IPS DF 19.7 (cell line): ENCODE measurements around the gene S100A1.

Experiments
- DNase-seq: peaks from one replicate; pipeline ENCODE4 v3.0.0-alpha.2; 2013; ENCODE audit warnings: low read depth, low spot score

Gene S100A1

GRCh38 chr1:153610811-153611301, 17.4 kb upstream of the S100A1 start:
- no peak for DNase-seq

GRCh38 chr1:153611356-153611755, 16.9 kb upstream of the S100A1 start:
- no peak for DNase-seq

- DNase-seq, result no peak
Measured at GRCh38 chr1:153612111-153612754, 16.0 kb upstream of the S100A1 start.

DNA sequence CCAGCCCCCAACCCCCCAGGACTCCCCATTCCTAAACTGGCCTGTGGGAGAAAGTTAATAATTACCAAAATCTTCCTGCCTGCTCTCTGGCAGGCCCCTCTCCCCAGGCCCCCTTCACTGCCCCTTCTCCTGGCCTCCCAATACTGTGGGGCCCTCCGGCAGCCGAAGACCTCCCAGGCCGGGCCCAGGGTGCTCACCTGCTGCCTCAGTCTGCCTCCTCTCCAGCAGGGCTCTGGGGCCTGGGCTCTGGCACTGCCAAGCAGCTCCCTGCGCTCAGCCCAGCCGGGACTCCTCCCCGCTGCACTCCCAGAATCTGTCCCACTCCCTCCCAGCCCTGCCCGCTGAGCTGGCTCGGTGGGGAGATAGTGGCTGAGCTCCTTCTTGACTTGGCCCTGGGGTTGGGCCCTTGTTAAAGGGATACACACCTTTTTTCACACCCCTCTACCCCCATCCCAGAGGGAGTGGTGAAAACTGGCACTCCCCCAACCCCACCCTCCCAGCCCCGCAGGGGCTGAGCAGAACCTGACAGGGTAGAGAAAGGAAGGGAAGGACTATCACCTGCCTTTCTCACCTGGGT, 15.4 kb upstream of the S100A1 start, which contains the start of gene S100A16:
Gene S100A16 (minus strand): TSS at position 383 of the 577 bp plus-strand sequence. CDS start 4,986 bp downstream, outside the sequence.
- no peak for DNase-seq

GRCh38 chr1:153613406-153613805, 14.8 kb upstream of the S100A1 start:
- DNase-seq, result no peak

GRCh38 chr1:153614189-153614900, 13.9 kb upstream of the S100A1 start:
- DNase-seq, result no peak

DNA sequence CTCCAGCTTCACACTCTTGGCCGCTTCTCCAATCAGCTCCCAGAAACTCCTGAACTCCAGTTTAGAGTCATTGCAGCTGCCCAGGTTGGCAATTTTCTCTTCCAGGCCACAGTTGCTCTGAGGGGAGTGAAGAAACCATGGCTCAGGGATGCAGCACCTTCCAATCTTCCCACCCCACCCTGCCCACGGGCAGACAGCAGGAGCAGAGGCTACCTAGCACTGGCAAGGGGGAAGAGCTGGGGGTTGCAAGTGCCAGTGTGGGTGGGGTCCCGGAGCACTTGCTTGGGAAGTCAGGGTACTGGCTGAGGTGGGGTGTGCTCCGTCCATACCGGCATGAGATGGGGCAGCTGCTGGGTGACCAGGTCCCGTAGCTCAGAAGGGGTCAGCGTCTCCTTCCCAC, 13.3 kb upstream of the S100A1 start:
- no peak for DNase-seq

DNA sequence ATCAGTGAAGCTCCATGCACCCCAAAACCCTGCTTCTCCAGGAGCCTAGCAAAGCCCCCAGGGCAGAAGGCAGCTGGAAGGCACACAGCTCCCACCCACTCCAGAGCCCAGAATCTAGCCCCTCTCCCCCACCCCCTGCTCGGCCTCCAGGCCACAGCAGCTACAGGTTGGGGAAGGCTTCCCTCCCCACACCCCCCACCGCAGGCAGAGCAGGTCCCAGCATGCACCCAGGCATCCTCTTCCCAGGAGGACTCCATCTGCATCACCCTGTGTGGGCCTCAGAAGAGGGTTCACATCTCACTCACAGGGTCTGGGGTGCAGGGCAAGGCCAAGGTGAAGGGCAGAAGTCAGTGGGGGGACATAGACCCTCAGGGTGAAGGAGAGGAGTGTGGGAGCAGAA, 12.8 kb upstream of the S100A1 start:
- no peak for DNase-seq

GRCh38 chr1:153616144-153616916, 11.9 kb upstream of the S100A1 start, which contains the start of gene S100A14:
Gene S100A14, minus strand, starts transcription at chr1:153616325. Its CDS starts 467 bp downstream, at chr1:153615858.
- DNase-seq, result no peak

- no peak for DNase-seq
Measured at GRCh38 chr1:153616917-153617311, 11.3 kb upstream of the S100A1 start.

- no peak for DNase-seq
Measured at GRCh38 chr1:153617663-153618062, 10.6 kb upstream of the S100A1 start.

DNA sequence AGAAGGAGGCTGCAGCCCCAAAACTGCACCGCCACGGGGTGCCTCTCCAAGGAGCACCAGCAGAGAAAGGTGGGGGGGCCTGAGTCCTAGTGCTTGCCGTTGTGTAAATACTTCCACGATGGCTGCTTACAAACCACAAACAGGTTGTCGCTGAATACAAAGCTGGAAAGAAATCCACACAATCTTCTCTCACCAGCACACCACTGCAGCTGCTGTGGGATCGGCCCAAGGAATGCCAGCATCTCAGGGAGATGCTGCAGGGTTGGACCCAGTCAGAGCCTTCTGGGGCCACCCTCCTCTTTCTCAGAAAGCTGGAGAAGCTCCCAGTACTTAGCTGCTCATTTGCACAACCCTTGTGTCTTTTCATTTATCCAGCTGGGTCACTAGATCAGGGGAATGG, 9.1 kb upstream of the S100A1 start:
- DNase-seq, result no peak

DNA sequence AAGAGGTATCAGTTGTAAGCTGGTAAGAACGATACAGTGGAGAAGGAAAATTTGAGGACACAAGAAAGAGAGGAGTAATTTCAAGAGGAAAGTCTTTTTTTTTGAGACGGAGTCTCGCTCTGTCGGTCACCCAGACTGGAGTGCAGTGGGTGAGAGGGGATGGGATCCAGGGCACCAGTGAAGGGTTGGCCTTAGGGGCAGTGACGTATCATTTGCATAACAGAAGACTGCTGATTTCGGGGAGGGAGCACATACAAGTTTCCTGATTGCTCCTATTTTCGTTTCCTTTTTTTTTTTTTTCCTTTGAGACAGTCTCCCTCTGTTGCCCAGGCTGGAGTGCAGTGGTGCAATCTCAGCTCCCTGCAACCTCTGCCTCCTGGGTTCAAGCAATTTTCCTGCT, 5.1 kb upstream of the S100A1 start:
- no peak for DNase-seq

DNA sequence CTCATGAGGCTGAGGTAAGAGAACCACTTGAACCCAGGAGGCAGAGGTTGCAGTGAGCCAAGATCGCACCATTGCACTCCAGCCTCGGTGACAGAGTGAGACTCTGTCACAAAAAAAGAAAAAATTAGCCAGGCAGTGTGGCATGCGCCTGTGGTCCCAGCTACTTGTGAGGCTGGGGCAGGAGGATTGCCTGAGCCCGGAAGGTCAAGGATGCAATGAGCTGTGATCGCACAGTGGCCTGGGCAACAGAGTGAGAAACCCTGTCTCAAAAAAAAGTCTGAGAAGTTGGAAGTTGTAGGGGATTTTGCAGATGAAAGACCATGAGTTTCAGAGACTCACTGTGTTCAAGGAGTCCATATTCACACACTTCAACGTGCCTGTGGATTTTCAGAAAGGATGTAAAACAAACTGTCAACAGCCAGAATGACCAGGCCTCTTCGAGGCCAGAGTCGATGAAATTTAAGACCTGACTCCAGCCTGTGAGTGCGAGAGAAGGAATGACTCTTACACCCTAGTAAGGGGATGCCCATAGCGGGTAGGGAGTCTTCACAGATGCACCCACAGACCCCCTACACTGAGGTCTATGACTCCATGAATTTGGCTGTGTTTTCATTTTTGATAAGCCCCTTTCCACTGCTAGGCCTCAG, 3.1 kb upstream of the S100A1 start:
- DNase-seq, result no peak

DNA sequence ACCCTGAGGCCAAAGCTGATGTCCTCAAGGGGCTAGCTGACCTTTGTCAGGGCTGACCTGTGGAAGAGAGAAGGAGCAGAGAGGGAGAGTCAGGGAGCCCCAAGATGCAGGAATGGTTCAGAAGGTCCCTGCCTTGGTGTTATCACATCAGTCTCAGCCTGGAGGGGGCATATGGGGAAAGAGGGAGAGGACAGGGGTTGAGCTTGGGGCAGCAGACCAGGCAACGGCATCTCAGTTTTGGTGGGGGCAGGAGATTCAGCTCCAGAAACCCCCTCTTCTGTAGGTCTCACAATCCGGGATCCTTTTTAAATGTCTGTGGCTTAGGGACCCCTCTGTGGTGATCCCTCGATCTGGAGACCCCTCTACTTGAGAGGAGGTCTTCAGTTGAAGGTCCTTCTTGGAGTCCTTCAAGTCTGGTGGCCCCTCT, 1.7 kb upstream of the S100A1 start:
- no peak for DNase-seq

GRCh38 chr1:153626904-153627714, 1.1 kb upstream of the S100A1 start, which contains the start of gene S100A13:
Gene S100A13, minus strand, starts transcription at chr1:153627505. Its CDS starts 1,033 bp downstream, at chr1:153626472.
- peak; percentile 96 for DNase-seq

- DNase-seq, result no peak
Measured at GRCh38 chr1:153628638-153629342, 556 bp downstream of the S100A1 start.

GRCh38 chr1:153629343-153629665, 1.1 kb downstream of the S100A1 start:
- no peak for DNase-seq

DNA sequence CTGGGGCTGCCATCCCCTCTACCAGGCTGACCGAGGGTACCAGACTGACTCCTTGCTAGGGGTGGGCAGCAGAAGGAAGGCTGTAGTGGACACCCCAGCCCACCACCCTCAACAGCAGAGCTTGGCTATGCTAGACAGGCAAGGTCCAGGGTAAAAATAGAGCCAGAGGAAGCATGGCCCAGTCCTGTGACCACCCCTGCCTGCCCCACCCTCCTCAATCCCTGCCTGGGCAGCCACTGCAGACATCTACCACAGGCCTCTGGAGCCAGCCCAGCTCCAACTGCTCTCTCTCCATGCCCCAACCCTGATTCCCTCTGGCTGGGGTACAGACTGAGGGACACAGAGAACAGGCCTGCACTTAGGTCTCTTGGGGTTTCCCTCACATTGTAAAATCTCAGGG, 1.7 kb downstream of the S100A1 start:
- no peak for DNase-seq

DNA sequence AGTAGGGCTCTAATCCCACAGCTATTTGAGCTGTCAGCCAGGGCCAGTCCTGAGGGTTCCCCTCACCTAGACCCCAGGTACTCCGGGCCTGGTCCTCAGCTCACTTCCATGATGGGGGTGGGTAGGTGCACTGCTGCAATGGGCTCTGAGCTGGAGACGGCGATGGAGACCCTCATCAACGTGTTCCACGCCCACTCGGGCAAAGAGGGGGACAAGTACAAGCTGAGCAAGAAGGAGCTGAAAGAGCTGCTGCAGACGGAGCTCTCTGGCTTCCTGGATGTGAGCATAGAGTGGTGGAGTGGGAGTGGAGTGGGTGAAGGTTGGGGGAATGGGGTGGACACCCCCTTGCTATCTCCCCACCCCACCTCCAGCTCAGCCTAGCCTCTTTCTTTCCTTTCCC, 2.1 kb downstream of the S100A1 start:
- DNase-seq, result no peak
